IPS-18c (cell line): ENCODE data around the gene DNTTIP2.
A peak's percentile ranks its signal among the peaks of the same experiment; 100 is the strongest.
"Not testable (repeated sequence)": the region's sequence is repeated elsewhere in the genome, so short reads cannot be mapped to it uniquely, and the experiment has no call there.

ENCODE experiments used
- H3K4me3 ChIP-seq: 2 replicates; pipeline ENCODE4 v1.7.0; 2013; ENCODE audit warnings: low read depth, mild to moderate bottlenecking, low read length, moderate library complexity; ENCODE audit not compliant: insufficient read depth
- H3K9me3 ChIP-seq: one replicate; pipeline ENCODE4 v1.6.1; 2013; ENCODE audit warnings: mild to moderate bottlenecking, low read length, moderate library complexity; ENCODE audit not compliant: control insufficient read depth, insufficient read depth

Gene DNTTIP2

GRCh38 chr1:93878889-93879586, at the start of gene DNTTIP2:
DNTTIP2 (minus strand) TSS chr1:93879206; CDS start chr1:93879148, 58 bp downstream.
- Histone ChIP-seq H3K4me3 (peak within 1 kb of the TSS; percentile 99), H3K9me3 (no peaks in the 10 kb centered on the region)

GRCh38 chr1:93925206-93925605, 46.2 kb upstream of the DNTTIP2 start:
- H3K4me3 ChIP-seq = no peak overlapping the region
- no peaks in the 10 kb centered on the region for H3K9me3 ChIP-seq

GRCh38 chr1:93919780-93920179, 40.8 kb upstream of the DNTTIP2 start:
- Histone ChIP-seq H3K9me3 (peaks cover 6% of the 10 kb centered on the region), H3K4me3 (no peak overlapping the region)

GRCh38 chr1:93917302-93917701, 38.3 kb upstream of the DNTTIP2 start:
- Histone ChIP-seq H3K9me3 (peaks cover 6% of the 10 kb centered on the region), H3K4me3 (no peak overlapping the region)

- H3K4me3 ChIP-seq = not testable (repeated sequence)
These were observed 31.9 kb upstream of the DNTTIP2 start for GRCh38 chr1:93910880-93911279.

GRCh38 chr1:93910305-93910704, 31.3 kb upstream of the DNTTIP2 start:
- H3K4me3 ChIP-seq = no peak overlapping the region; the same call in 1 of the 2 replicates
- H3K9me3 ChIP-seq = no peaks in the 10 kb centered on the region

More at GRCh38 chr1:93910880-93911279, 31.9 kb upstream of the DNTTIP2 start:
- not testable (repeated sequence) for H3K9me3 ChIP-seq

- no peaks in the 10 kb centered on the region for H3K9me3 ChIP-seq
These were observed 30.4 kb upstream of the DNTTIP2 start, which contains the start of gene GCLM for GRCh38 chr1:93909146-93910050. GCLM (minus strand) TSS chr1:93909430; CDS start chr1:93909163, 267 bp downstream.

GRCh38 chr1:93908394-93909145, 29.6 kb upstream of the DNTTIP2 start:
- H3K4me3 ChIP-seq = peak overlapping the region; percentile 85
- H3K9me3 ChIP-seq = no peaks in the 10 kb centered on the region

More at GRCh38 chr1:93909146-93910050, 30.4 kb upstream of the DNTTIP2 start, which contains the start of gene GCLM:
- H3K4me3 ChIP-seq = peak within 1 kb of the TSS; percentile 85

GRCh38 chr1:93907718-93908117, 28.7 kb upstream of the DNTTIP2 start:
- H3K4me3 ChIP-seq = no peak overlapping the region

GRCh38 chr1:93906480-93906879, 27.5 kb upstream of the DNTTIP2 start:
- H3K4me3 ChIP-seq = no peak overlapping the region
- H3K9me3 ChIP-seq = no peaks in the 10 kb centered on the region

More at GRCh38 chr1:93907718-93908117, 28.7 kb upstream of the DNTTIP2 start:
- no peaks in the 10 kb centered on the region for H3K9me3 ChIP-seq

- H3K9me3 ChIP-seq = no peaks in the 10 kb centered on the region
- no peak overlapping the region for H3K4me3 ChIP-seq
These were observed 26.7 kb upstream of the DNTTIP2 start for GRCh38 chr1:93905734-93906133.

- no peaks in the 10 kb centered on the region for H3K9me3 ChIP-seq
- H3K4me3 ChIP-seq = no peak overlapping the region
These were observed 26.0 kb upstream of the DNTTIP2 start for GRCh38 chr1:93905051-93905450.

- no peaks in the 10 kb centered on the region for H3K9me3 ChIP-seq
- no peak overlapping the region for H3K4me3 ChIP-seq
These were observed 25.2 kb upstream of the DNTTIP2 start for GRCh38 chr1:93904228-93904627.

- Histone ChIP-seq H3K4me3 (no peak overlapping the region), H3K9me3 (no peaks in the 10 kb centered on the region)
These were observed 21.9 kb upstream of the DNTTIP2 start for GRCh38 chr1:93900723-93901504.

- no peaks in the 10 kb centered on the region for H3K9me3 ChIP-seq
These were observed 20.7 kb upstream of the DNTTIP2 start for GRCh38 chr1:93899543-93900207.

GRCh38 chr1:93888900-93889299, 9.9 kb upstream of the DNTTIP2 start:
- H3K9me3 ChIP-seq = peaks cover 2% of the 10 kb centered on the region
- H3K4me3 ChIP-seq = no peak overlapping the region

More at GRCh38 chr1:93899543-93900207, 20.7 kb upstream of the DNTTIP2 start:
- no peak overlapping the region for H3K4me3 ChIP-seq
